HG02884 (cell line): ENCODE measurements around the gene ZFYVE26.
"Not testable (repeated sequence)": the region's sequence is repeated elsewhere in the genome, so short reads cannot be mapped to it uniquely, and the experiment has no call there.

Experiments used
- ATAC-seq: cut with Tn5 transposase; IDR thresholded peaks from one replicate; pipeline ENCODE4 v1.9.1; 2021; ENCODE audit warnings: mild to moderate bottlenecking, moderate library complexity; ENCODE audit not compliant: unreplicated experiment

The ZFYVE26 gene

DNA sequence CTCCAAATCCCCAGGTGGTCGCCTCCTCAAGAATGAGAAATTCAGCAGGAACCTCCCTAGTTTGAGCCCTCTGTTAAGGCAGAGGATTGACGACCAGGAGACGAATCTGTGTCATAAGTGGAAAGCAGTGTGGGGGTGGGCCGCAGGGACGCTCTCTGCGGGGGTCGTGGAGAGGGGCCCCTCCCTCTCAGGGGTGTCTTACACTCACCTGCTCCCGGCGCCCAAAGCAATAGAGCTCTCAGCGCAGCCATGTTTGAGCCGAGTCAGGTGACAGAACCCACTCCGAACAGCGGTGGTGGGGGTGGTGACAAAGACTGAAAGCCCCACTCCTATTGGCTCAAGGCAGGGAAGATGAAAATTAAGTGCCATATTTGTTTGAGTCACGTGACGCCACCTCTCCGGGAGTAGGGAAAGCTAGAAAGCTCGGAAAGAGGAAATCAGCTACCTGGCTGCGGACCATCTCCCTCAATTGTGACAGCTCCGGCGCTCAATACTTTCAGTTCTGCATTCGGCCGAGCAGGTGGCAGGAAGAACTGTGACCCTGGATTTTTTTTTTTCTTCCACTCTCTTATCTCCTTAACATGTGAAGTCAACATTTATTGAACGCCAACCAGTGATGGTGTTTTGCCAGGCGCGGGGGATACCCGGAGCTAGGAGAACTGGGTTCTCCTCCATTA is at the start of gene ZFYVE26:
Gene ZFYVE26, minus strand, starts transcription at position 265 of the 677 bp plus-strand sequence. CDS start 627 bp downstream, outside the sequence.
- ATAC-seq = peak; percentile 83

- ATAC-seq = no peak
These were observed 46.8 kb upstream of the ZFYVE26 start for GRCh38 chr14:67863223-67863622.

DNA sequence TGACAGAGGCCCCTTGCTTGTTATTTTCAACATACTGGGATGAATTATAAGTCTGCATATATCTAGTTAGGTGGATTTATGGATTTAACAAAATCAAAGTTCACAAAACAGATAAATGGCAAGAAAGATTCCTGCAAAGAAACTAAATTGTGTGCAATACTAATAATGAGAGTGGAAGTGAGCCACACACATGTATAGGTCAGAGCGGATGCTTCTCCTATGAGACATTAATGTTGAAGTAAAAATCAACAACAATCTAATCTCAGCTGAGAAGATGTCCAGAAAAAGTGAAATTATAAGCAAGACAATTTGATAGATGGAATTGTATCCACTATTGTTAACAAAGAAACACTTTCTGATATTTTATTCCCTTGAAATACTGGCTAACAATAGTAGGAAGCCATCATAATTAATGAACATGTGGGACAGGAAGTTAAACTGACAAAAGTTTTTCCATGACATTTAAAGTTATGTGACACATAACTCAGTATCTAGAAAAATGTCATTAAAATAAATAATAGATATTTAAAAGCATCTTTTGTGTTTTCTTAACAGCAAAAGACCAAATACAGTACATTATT is 42.9 kb upstream of the ZFYVE26 start:
- no peak for ATAC-seq

- ATAC-seq = no peak
These were observed 41.5 kb upstream of the ZFYVE26 start for GRCh38 chr14:67857778-67858350.

- ATAC-seq = no peak
These were observed 40.4 kb upstream of the ZFYVE26 start for GRCh38 chr14:67856827-67857226.

DNA sequence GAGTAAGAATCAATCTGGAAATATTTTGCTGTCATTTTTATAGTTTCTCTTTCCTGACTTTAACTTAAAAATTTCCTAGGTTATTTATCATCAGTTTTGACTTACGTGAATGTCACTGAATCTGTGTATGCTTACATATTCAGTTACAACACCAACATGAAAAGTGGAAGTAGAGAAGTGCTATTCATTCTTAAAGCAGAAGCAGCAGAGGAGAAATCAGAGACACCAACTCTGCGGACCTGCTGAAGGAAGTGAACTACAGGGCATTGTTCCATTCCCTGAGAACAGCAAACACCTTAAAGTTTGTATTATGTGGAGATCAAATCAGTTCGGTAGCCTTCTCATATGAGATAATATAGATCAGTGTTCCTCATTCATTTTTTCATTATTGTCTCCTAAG is 37.3 kb upstream of the ZFYVE26 start:
- ATAC-seq = no peak

DNA sequence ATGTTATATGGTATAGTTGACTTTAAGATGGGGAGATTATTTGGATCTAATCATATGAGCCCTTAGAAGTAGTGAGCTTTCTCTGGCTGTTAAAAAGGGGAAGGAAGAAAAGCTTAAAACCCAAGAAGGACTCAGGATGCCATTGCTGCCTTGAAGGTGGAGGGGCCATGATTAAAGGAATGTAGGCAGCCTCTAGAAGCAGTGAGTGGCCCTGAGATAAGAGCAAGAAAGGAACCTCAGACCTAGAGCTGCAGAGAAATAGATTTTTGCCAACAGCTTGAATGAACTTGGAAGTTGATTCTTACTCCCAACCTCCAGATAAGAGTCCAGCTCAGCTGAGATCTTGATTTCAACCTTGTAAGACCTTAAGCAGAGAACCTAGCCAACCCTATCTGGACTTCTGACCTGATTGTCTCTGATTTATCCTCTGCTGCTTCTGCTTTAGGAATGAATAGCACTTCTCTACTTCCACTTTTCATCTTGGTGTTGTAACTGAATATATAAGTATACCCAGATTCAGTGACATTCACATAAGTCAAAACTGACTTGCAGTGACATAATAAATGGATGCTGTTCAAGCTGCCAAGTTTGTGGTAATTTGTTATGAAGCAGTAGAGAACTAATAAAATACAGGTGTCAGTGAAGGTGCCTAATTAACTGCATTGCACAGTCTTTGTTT is 36.7 kb upstream of the ZFYVE26 start:
- ATAC-seq = no peak

GRCh38 chr14:67851785-67852410 is 35.5 kb upstream of the ZFYVE26 start:
- no peak for ATAC-seq

- ATAC-seq = no peak
These were observed 33.9 kb upstream of the ZFYVE26 start for GRCh38 chr14:67850066-67850830.

GRCh38 chr14:67846029-67846610 is 29.7 kb upstream of the ZFYVE26 start:
- ATAC-seq = no peak

DNA sequence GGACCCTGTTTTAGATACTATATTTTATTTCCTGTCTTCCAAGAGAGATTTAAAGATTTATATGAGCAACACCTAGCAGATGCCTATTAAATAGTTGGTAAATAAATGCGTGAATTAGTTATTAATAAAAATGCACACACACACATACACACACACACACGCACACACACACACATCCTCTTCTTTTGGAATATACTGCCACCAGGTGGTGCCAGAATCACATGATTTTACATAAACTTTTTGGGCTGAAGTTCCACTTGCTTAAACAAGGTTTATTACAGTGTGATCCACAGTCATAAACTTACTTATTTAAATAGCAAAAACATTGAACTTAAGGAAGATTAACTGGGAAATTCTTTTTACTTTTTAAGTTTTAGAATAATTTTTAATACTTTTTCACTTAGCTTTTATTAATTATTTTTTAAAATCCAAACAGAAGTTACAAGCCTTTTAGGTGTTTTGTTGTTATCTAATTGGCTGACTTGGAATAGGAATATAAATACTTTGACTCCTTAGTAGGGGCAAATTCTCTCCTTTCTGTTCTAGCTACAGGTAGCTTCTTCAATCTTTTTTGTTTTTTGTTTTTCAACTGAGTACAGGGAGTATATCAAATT is 20.7 kb upstream of the ZFYVE26 start:
- no peak for ATAC-seq

DNA sequence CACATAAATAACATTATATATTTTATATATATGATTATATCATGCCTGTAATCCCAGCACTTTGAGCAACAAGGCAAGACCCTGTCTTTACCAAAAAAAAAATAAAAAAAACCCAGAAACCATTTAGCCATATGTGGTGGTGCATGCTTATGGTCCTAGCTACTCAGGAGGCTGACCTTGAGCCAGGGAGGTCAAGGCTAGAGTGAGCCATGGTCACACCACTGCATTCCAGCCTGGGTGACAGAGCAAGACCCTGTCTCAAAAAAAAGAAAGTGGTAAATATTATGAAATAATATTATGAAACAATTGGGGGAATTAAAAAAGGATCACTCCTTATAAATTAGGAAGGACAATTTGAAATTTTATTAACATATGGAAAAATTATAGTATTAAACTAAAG is 19.2 kb upstream of the ZFYVE26 start:
- no peak for ATAC-seq

GRCh38 chr14:67833403-67833802 is 17.0 kb upstream of the ZFYVE26 start:
- ATAC-seq = no peak

DNA sequence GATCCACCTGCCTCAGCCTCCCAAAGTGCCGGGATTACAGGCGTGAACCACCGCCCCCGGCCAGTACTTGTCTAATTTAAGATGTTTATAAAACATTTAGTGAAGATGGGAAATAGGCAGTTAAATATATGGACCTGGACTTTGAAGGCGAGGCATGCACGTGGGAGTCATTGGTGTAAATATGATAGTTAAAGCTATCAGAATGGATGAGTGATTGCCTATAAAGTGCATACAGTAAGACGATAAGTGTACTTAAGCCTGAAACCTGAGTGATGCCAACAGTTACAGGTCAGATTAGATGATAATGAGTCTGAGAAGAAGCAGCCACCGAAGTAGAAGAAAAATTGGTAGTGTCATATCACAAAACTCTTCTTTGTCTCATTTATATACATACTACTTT is 14.7 kb upstream of the ZFYVE26 start:
- no peak for ATAC-seq

GRCh38 chr14:67821121-67821520 is 4.7 kb upstream of the ZFYVE26 start:
- no peak for ATAC-seq

DNA sequence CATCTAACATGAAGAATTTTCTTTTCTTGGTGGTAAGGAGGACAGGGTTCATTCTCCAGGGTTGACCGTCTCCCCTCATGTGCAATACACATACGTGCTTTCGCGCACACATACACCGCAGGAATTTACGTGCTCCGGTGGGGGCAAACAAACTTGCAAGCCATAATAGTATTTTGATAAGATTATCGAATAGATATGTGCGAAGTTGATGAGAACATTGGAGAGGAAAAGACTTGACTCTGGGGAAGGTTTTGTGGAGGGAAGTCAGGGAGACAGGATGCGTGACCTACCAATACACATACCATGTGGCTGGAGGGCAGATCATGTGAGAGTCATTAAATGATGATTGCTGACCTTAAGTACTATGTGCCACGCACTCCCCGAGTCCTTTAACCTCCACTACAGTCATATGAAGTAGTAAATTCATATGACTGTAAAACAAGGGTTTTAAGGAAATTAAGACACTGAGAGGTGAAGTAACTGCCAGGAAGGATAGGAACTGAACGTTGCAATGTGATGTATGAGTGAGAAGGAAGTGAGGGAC is 4.1 kb upstream of the ZFYVE26 start:
- ATAC-seq = no peak

- peak; percentile 59 for ATAC-seq
These were observed 3.4 kb upstream of the ZFYVE26 start, which contains the start of gene RAD51B for GRCh38 chr14:67819563-67820421. TSS of gene RAD51B (plus strand) at chr14:67819779.

- not testable (repeated sequence) for ATAC-seq
These were observed 2.1 kb upstream of the ZFYVE26 start for GRCh38 chr14:67818476-67818875.
